Measurements from ENCODE around the gene SMYD3. TPM values are rescaled to one million over a fixed set of nuclear protein-coding genes. Genes with fewer than 3 reads are reported as not detected.

SMYD3 gene
- total and polyA plus RNA-seq, 2 of the 13 experiments (the other 11 are each of a cell fraction or from before 2014, with no cell fraction given) = 27.7 to 35.8 TPM

GRCh38 chr1:246195296-246195695 is 311.8 kb downstream of the SMYD3 start:
- H3K36me3 ChIP-seq (replicated peaks in 1 of 2; ENCODE audit: control insufficient read depth in 1 of 2, insufficient read depth in 2 of 2, low read length in 2 of 2) = no peaks in the 10 kb centered on the region
- no TSS peak for BruUV-seq (replicated peaks)
- POLR2A ChIA-PET = no interaction called here
- 92% methylated on average over 7 of the region's 7 CpGs for WGBS (ENCODE audit: low lambda C conversion rate)
- TF ChIP-seq, protein P1, sequence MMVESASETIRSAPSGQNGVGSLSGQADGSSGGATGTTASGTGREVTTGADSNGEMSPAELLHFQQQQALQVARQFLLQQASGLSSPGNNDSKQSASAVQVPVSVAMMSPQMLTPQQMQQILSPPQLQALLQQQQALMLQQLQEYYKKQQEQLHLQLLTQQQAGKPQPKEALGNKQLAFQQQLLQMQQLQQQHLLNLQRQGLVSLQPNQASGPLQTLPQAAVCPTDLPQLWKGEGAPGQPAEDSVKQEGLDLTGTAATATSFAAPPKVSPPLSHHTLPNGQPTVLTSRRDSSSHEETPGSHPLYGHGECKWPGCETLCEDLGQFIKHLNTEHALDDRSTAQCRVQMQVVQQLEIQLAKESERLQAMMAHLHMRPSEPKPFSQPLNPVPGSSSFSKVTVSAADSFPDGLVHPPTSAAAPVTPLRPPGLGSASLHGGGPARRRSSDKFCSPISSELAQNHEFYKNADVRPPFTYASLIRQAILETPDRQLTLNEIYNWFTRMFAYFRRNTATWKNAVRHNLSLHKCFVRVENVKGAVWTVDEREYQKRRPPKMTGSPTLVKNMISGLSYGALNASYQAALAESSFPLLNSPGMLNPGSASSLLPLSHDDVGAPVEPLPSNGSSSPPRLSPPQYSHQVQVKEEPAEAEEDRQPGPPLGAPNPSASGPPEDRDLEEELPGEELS (CRISPR knock-in tag; IDR thresholded peaks at IDR 0.05) = no peak
- TF ChIP-seq ZFP41 (CRISPR knock-in tag; IDR thresholded peaks at IDR 0.05; ENCODE audit: borderline replicate concordance) (no peak), MTERF4 (CRISPR knock-in tag; IDR thresholded peaks at IDR 0.05) (no peak), ZSCAN31 (CRISPR knock-in tag; IDR thresholded peaks at IDR 0.05; ENCODE audit: low read depth) (no peak), HMG20A (CRISPR knock-in tag; IDR thresholded peaks at IDR 0.05; ENCODE audit: borderline replicate concordance) (no peak), TCF7L2 (IDR thresholded peaks at IDR 0.05; ENCODE audit: low read depth, low read length) (no peak), ZNF709 (CRISPR knock-in tag; IDR thresholded peaks at IDR 0.05) (no peak), RBM22 (optimal IDR thresholded peaks at IDR 0.05; ENCODE audit: low read length) (no peak), ARID3A (IDR thresholded peaks at IDR 0.05; ENCODE audit: low read depth, low read length) (no peak), ZNF207 (IDR thresholded peaks at IDR 0.05; ENCODE audit: borderline replicate concordance) (no peak), ZMYM4 (CRISPR knock-in tag; IDR thresholded peaks at IDR 0.05) (no peak), ZNF383 (CRISPR knock-in tag; IDR thresholded peaks at IDR 0.05; ENCODE audit: borderline replicate concordance) (no peak), WIZ (CRISPR knock-in tag; IDR thresholded peaks at IDR 0.05) (no peak), IKZF1 (IDR thresholded peaks at IDR 0.05) (no peak), FOXP1 (IDR thresholded peaks at IDR 0.05) (no peak), FOXP1 (CRISPR knock-in tag; IDR thresholded peaks at IDR 0.05) (no peak), ZNF138 (CRISPR knock-in tag; IDR thresholded peaks at IDR 0.05; ENCODE audit: low read depth) (no peak), GTF3A (CRISPR knock-in tag; conservative IDR thresholded peaks at IDR 0.05) (no peak), MED1 (CRISPR knock-in tag; IDR thresholded peaks at IDR 0.05) (no peak), ZNF691 (CRISPR knock-in tag; IDR thresholded peaks at IDR 0.05; ENCODE audit: borderline replicate concordance, low read depth) (no peak)
- H3K79me2 ChIP-seq (ENCODE audit: insufficient read depth, low read length) = no peaks in the 10 kb centered on the region
- CTCF ChIA-PET (ENCODE audit: low intra/inter-chr PET ratio, low total read pairs) = no interaction called here
- H3K27ac ChIP-seq (ENCODE audit: extremely low read length, insufficient read depth, low read length) = no peak overlapping the region
- no peak for FAIRE-seq
- no peaks in the 10 kb centered on the region for H3K9me3 ChIP-seq (ENCODE audit: low read length)
- no peak for DNase-seq (ENCODE audit: low spot score)
- in situ Hi-C loops (cut with HindIII; ENCODE audit: extremely low pct_ligation_motif_present, low pct_unique_long_range_greater_than_20kb) (no loop called here), intact Hi-C loops (cut with micrococcal nuclease; ENCODE audit: unreplicated experiment) (no loop called here)
- H4K20me1 ChIP-seq (ENCODE audit: insufficient read depth, low read length) = no peaks in the 10 kb centered on the region
- no peak for ATAC-seq
- H2AFZ ChIP-seq (ENCODE audit: low read length) = no peak overlapping the region
- H3K4me2 ChIP-seq (ENCODE audit: low read depth, low read length) = no peak overlapping the region
- H3K27me3 ChIP-seq (ENCODE audit: control insufficient read depth in 1 of 2, insufficient read depth in 2 of 2, low read length in 2 of 2) = no peaks in the 10 kb centered on the region
- no peak overlapping the region for H3K4me3 ChIP-seq (replicated peaks in 1 of 3; ENCODE audit: insufficient read depth in 1 of 3, low read depth in 2 of 3, low read length in 3 of 3)
- H3K4me1 ChIP-seq (ENCODE audit: insufficient read depth, low read length) = no peaks in the 10 kb centered on the region
- H3K9ac ChIP-seq (ENCODE audit: insufficient read depth, low read depth, low read length) = no peak overlapping the region
